Fibroblast of mammary gland (primary cell): ENCODE data around the gene CC2D2A.
A peak's percentile ranks its signal among the peaks of the same experiment; 100 is the strongest.

Experiments used
- DNase-seq: peaks from one replicate; pipeline ENCODE4 v3.0.0-alpha.2; 2010; ENCODE audit warnings: low read depth
- H3K4me3 ChIP-seq: 2 replicates; pipeline ENCODE4 v1.5.1; 2011; ENCODE audit warnings: low read depth, mild to moderate bottlenecking, low read length, moderate library complexity; ENCODE audit not compliant: control insufficient read depth
- CTCF ChIP-seq: conservative IDR thresholded peaks from 2 replicates; pipeline ENCODE4 v1.5.1; 2011; ENCODE audit warnings: low read depth, low read length, inconsistent platforms; ENCODE audit not compliant: control insufficient read depth, insufficient read depth

The CC2D2A gene

GRCh38 chr4:15638418-15638817 is 168.7 kb downstream of the CC2D2A start:
- no peak overlapping the region for H3K4me3 ChIP-seq
- no peak for TF ChIP-seq CTCF
- DNase-seq, result no peak

DNA sequence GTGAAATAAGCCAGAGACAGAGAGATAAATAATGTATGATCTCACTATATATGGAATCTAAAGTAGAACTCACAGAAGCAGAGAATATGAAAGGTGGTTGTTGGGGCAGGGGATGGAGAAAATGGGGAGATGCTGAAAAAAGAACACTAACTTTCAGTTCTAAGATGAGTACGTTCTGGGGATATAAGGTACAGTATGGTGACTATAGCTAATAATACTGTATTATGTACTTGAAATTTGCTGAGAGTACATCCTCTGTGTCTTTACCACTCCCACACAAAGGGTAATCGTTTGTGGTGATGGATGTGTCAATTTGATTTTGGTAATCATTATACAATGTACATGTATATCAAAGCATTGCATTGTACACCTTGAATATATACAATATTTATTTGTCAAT is 178.9 kb downstream of the CC2D2A start:
- DNase-seq, result no peak
- no peak for TF ChIP-seq CTCF
- H3K4me3 ChIP-seq, result no peak overlapping the region

- TF ChIP-seq CTCF, result peak; percentile 76
- no peak overlapping the region for H3K4me3 ChIP-seq
- peak; percentile 71 for DNase-seq
These were observed 180.3 kb downstream of the CC2D2A start for GRCh38 chr4:15649914-15650545.
